ENCODE data around the gene CD22. TPM values are rescaled to one million over a fixed set of nuclear protein-coding genes. Genes with fewer than 3 reads are reported as not detected.

CD22 gene
- polyA plus RNA-seq, 1 donor from 2014 or later, result not detected

GRCh38 chr19:35291259-35291658, 37.7 kb upstream of the CD22 start:
- Histone ChIP-seq H3K9ac (ENCODE audit: low read length) (no peak overlapping the region), H3K79me2 (replicated peaks; ENCODE audit: insufficient read depth, low read length) (no peaks in the 10 kb centered on the region), H3K9me2 (ENCODE audit: insufficient read depth, low read length) (no peaks in the 10 kb centered on the region), H3K9me3 (ENCODE audit: low read length) (no peaks in the 10 kb centered on the region), H2AFZ (ENCODE audit: low read depth, low read length) (no peak overlapping the region), H3K4me3 (ENCODE audit: low read length) (no peak overlapping the region), H4K20me1 (ENCODE audit: insufficient read depth) (no peaks in the 10 kb centered on the region), H3F3A (ENCODE audit: insufficient read depth, low read length, poor library complexity, severe bottlenecking) (no peaks in the 10 kb centered on the region), H3K27ac (ENCODE audit: low read length) (no peak overlapping the region), H3K4me2 (ENCODE audit: low read length) (no peak overlapping the region), H3K27me3 (ENCODE audit: insufficient read depth, low read depth, low read length) (no peaks in the 10 kb centered on the region), H3K36me3 (ENCODE audit: insufficient read depth, low read length) (no peaks in the 10 kb centered on the region)
- TF ChIP-seq MXI1 (conservative IDR thresholded peaks at IDR 0.05; ENCODE audit: poor library complexity, severe bottlenecking) (no peak), EZH2 (IDR thresholded peaks at IDR 0.05; ENCODE audit: borderline replicate concordance, insufficient read depth, low read length, poor library complexity, severe bottlenecking) (no peak), REST (IDR thresholded peaks at IDR 0.05; ENCODE audit: borderline replicate concordance) (no peak), TAF1 (IDR thresholded peaks at IDR 0.05; ENCODE audit: low read depth) (no peak), SMC3 (conservative IDR thresholded peaks at IDR 0.05; ENCODE audit: poor library complexity) (no peak), RAD21 (conservative IDR thresholded peaks at IDR 0.05) (no peak), POLR2AphosphoS5 (IDR thresholded peaks at IDR 0.05) (no peak), CTCF (IDR thresholded peaks at IDR 0.05; ENCODE audit: poor library complexity, severe bottlenecking) (no peak)

- Histone ChIP-seq H3F3A (ENCODE audit: insufficient read depth, low read length, poor library complexity, severe bottlenecking) (no peaks in the 10 kb centered on the region), H4K20me1 (ENCODE audit: insufficient read depth) (no peaks in the 10 kb centered on the region), H3K9me2 (ENCODE audit: insufficient read depth, low read length) (no peaks in the 10 kb centered on the region), H3K4me3 (ENCODE audit: low read length) (no peak within 1 kb of the TSS), H3K36me3 (ENCODE audit: insufficient read depth, low read length) (no peaks in the 10 kb centered on the region), H3K4me2 (ENCODE audit: low read length) (no peak within 1 kb of the TSS), H3K27ac (ENCODE audit: low read length) (no peak within 1 kb of the TSS), H2AFZ (ENCODE audit: low read depth, low read length) (no peak within 1 kb of the TSS), H3K79me2 (replicated peaks; ENCODE audit: insufficient read depth, low read length) (no peaks in the 10 kb centered on the region), H3K9ac (ENCODE audit: low read length) (no peak within 1 kb of the TSS), H3K9me3 (ENCODE audit: low read length) (no peaks in the 10 kb centered on the region), H3K27me3 (ENCODE audit: insufficient read depth, low read depth, low read length) (no peaks in the 10 kb centered on the region)
- TF ChIP-seq POLR2AphosphoS5 (IDR thresholded peaks at IDR 0.05) (no peak), EZH2 (IDR thresholded peaks at IDR 0.05; ENCODE audit: borderline replicate concordance, insufficient read depth, low read length, poor library complexity, severe bottlenecking) (no peak), MXI1 (conservative IDR thresholded peaks at IDR 0.05; ENCODE audit: poor library complexity, severe bottlenecking) (no peak), RAD21 (conservative IDR thresholded peaks at IDR 0.05) (no peak), TAF1 (IDR thresholded peaks at IDR 0.05; ENCODE audit: low read depth) (no peak), SMC3 (conservative IDR thresholded peaks at IDR 0.05; ENCODE audit: poor library complexity) (no peak), EP300 (conservative IDR thresholded peaks at IDR 0.05; ENCODE audit: poor library complexity, severe bottlenecking) (no peak), CTCF (IDR thresholded peaks at IDR 0.05; ENCODE audit: poor library complexity, severe bottlenecking) (no peak), REST (IDR thresholded peaks at IDR 0.05; ENCODE audit: borderline replicate concordance) (no peak)
Measured at GRCh38 chr19:35291916-35292315, 37.1 kb upstream of the CD22 start, which contains the start of gene MAG. Gene MAG (plus strand): TSS chr19:35292161. CDS start chr19:35295409, 3,248 bp downstream.

Data from neural cell (in vitro differentiated cells).